ENCODE data around the gene MYO1A. TPM values are rescaled to one million over a fixed set of nuclear protein-coding genes. Genes with fewer than 3 reads are reported as not detected.

The MYO1A gene
- total and polyA plus RNA-seq, 2 of the 13 experiments (the other 11 are each of a cell fraction or from before 2014, with no cell fraction given) = 5.3 to 6.0 TPM

GRCh38 chr12:57003395-57003794 is 46.5 kb downstream of the MYO1A start:
- H3K9me3 ChIP-seq (ENCODE audit: low read length) = no peaks in the 10 kb centered on the region
- TF ChIP-seq ADNP (CRISPR knock-in tag; IDR thresholded peaks at IDR 0.05) (no peak), CREBL2 (CRISPR knock-in tag; IDR thresholded peaks at IDR 0.05; ENCODE audit: borderline replicate concordance) (no peak), ZNF768 (CRISPR knock-in tag; IDR thresholded peaks at IDR 0.05) (no peak), NCOA5 (CRISPR knock-in tag; IDR thresholded peaks at IDR 0.05) (no peak), REPIN1 (CRISPR knock-in tag; IDR thresholded peaks at IDR 0.05; ENCODE audit: borderline replicate concordance, low read depth) (no peak), GATAD2A (CRISPR knock-in tag; IDR thresholded peaks at IDR 0.05) (no peak), ZNF773 (CRISPR knock-in tag; IDR thresholded peaks at IDR 0.05; ENCODE audit: borderline replicate concordance) (no peak), E2F5 (CRISPR knock-in tag; conservative IDR thresholded peaks at IDR 0.05) (no peak), KMT2A (CRISPR knock-in tag; IDR thresholded peaks at IDR 0.05) (no peak)
- TF ChIP-seq, protein P1, sequence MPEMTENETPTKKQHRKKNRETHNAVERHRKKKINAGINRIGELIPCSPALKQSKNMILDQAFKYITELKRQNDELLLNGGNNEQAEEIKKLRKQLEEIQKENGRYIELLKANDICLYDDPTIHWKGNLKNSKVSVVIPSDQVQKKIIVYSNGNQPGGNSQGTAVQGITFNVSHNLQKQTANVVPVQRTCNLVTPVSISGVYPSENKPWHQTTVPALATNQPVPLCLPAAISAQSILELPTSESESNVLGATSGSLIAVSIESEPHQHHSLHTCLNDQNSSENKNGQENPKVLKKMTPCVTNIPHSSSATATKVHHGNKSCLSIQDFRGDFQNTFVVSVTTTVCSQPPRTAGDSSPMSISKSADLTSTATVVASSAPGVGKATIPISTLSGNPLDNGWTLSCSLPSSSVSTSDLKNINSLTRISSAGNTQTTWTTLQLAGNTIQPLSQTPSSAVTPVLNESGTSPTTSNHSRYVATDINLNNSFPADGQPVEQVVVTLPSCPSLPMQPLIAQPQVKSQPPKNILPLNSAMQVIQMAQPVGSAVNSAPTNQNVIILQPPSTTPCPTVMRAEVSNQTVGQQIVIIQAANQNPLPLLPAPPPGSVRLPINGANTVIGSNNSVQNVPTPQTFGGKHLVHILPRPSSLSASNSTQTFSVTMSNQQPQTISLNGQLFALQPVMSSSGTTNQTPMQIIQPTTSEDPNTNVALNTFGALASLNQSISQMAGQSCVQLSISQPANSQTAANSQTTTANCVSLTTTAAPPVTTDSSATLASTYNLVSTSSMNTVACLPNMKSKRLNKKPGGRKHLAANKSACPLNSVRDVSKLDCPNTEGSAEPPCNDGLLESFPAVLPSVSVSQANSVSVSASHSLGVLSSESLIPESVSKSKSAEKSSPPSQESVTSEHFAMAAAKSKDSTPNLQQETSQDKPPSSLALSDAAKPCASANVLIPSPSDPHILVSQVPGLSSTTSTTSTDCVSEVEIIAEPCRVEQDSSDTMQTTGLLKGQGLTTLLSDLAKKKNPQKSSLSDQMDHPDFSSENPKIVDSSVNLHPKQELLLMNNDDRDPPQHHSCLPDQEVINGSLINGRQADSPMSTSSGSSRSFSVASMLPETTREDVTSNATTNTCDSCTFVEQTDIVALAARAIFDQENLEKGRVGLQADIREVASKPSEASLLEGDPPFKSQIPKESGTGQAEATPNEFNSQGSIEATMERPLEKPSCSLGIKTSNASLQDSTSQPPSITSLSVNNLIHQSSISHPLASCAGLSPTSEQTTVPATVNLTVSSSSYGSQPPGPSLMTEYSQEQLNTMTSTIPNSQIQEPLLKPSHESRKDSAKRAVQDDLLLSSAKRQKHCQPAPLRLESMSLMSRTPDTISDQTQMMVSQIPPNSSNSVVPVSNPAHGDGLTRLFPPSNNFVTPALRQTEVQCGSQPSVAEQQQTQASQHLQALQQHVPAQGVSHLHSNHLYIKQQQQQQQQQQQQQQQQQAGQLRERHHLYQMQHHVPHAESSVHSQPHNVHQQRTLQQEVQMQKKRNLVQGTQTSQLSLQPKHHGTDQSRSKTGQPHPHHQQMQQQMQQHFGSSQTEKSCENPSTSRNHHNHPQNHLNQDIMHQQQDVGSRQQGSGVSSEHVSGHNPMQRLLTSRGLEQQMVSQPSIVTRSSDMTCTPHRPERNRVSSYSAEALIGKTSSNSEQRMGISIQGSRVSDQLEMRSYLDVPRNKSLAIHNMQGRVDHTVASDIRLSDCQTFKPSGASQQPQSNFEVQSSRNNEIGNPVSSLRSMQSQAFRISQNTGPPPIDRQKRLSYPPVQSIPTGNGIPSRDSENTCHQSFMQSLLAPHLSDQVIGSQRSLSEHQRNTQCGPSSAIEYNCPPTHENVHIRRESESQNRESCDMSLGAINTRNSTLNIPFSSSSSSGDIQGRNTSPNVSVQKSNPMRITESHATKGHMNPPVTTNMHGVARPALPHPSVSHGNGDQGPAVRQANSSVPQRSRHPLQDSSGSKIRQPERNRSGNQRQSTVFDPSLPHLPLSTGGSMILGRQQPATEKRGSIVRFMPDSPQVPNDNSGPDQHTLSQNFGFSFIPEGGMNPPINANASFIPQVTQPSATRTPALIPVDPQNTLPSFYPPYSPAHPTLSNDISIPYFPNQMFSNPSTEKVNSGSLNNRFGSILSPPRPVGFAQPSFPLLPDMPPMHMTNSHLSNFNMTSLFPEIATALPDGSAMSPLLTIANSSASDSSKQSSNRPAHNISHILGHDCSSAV (CRISPR knock-in tag; IDR thresholded peaks at IDR 0.05; ENCODE audit: borderline replicate concordance) = no peak
- no peak overlapping the region for H3K4me2 ChIP-seq (ENCODE audit: low read depth, low read length)
- ChIA-PET CTCF (ENCODE audit: low intra/inter-chr PET ratio, low total read pairs) (no interaction called here), POLR2A (no interaction called here)
- peaks cover 13 to 34% of the 10 kb centered on the region in 2 experiments for H3K36me3 ChIP-seq (replicated peaks in 1 of 2; ENCODE audit: control insufficient read depth in 1 of 2, insufficient read depth in 2 of 2, low read length in 2 of 2)
- FAIRE-seq (no peak), ATAC-seq (no peak), DNase-seq (ENCODE audit: low spot score) (no peak)
- H4K20me1 ChIP-seq (ENCODE audit: insufficient read depth, low read length) = peaks cover 4% of the 10 kb centered on the region
- 97% methylated on average over 13 of the region's 13 CpGs for WGBS (ENCODE audit: low lambda C conversion rate)
- H2AFZ ChIP-seq (ENCODE audit: low read length) = no peak overlapping the region
- BruUV-seq (replicated peaks) = no TSS peak
- no peak overlapping the region for H3K4me3 ChIP-seq (replicated peaks in 1 of 3; ENCODE audit: insufficient read depth in 1 of 3, low read depth in 2 of 3, low read length in 3 of 3)
- H3K9ac ChIP-seq (ENCODE audit: insufficient read depth, low read depth, low read length) = no peak overlapping the region
- intact Hi-C loops (cut with micrococcal nuclease; ENCODE audit: unreplicated experiment) (loop anchor here (5.0 kb wide), 2 partner anchors 56 to 251 kb away; partner anchors contain the start of gene PRIM1), in situ Hi-C loops (cut with HindIII; ENCODE audit: extremely low pct_ligation_motif_present, low pct_unique_long_range_greater_than_20kb) (no loop called here)
- peaks cover 16% of the 10 kb centered on the region for H3K79me2 ChIP-seq (ENCODE audit: insufficient read depth, low read length)
- H3K27ac ChIP-seq (ENCODE audit: extremely low read length, insufficient read depth, low read length) = no peak overlapping the region
- H3K27me3 ChIP-seq (ENCODE audit: control insufficient read depth in 1 of 2, insufficient read depth in 2 of 2, low read length in 2 of 2) = no peaks in the 10 kb centered on the region; a peak in 1 of 5 replicates
- peaks cover 47% of the 10 kb centered on the region for H3K4me1 ChIP-seq (ENCODE audit: insufficient read depth, low read length)

Data from HepG2 (cell line).